Esophagus (tissue), 2 donors: ENCODE results near the gene ACOT2. TPM values are rescaled to one million over a fixed set of nuclear protein-coding genes. Genes with fewer than 3 reads are reported as not detected.
"Not testable (repeated sequence)": the region's sequence is repeated elsewhere in the genome, so short reads cannot be mapped to it uniquely, and the experiment has no call there.

ENCODE experiments used
- H3K27ac ChIP-seq, 2 donors: one replicate each; pipeline ENCODE4 v1.5.1; 2013; ENCODE audit warnings: low read depth in 2 of 2, mild to moderate bottlenecking in 2 of 2, inconsistent platforms in 1 of 2, low read length in 1 of 2, moderate library complexity in 1 of 2
- H3K27me3 ChIP-seq, 2 donors: one replicate each; pipeline ENCODE4 v1.6.1; 2013; ENCODE audit warnings: low read length in 2 of 2, control low read depth in 1 of 2, mild to moderate bottlenecking in 1 of 2; ENCODE audit not compliant: insufficient read depth in 2 of 2, control insufficient read depth in 1 of 2
- H3K36me3 ChIP-seq, 2 donors: one replicate each; pipeline ENCODE4 v1.6.1; 2013; ENCODE audit warnings: low read length in 1 of 2; ENCODE audit not compliant: control insufficient read depth in 2 of 2, insufficient read depth in 2 of 2
- H3K4me1 ChIP-seq, 2 donors: one replicate each; pipeline ENCODE4 v1.6.1; 2013; ENCODE audit warnings: low read length in 1 of 2; ENCODE audit not compliant: control insufficient read depth in 2 of 2, insufficient read depth in 2 of 2
- H3K4me3 ChIP-seq, 2 donors: one replicate each; pipeline ENCODE4 v1.5.1; 2013; ENCODE audit warnings: low read length in 2 of 2, mild to moderate bottlenecking in 2 of 2, low read depth in 1 of 2, moderate library complexity in 1 of 2
- H3K9me3 ChIP-seq, 2 donors: one replicate each; pipeline ENCODE4 v1.6.1; 2013; ENCODE audit warnings: mild to moderate bottlenecking in 2 of 2, low read depth in 1 of 2, low read length in 1 of 2, moderate library complexity in 1 of 2; ENCODE audit not compliant: control insufficient read depth in 2 of 2, insufficient read depth in 1 of 2
- WGBS, 2 donors: extraction: QIAGEN DNeasy Blood & Tissue Kit; methylation state at CpG; one replicate each; pipeline ENCODE4 v1.1.7; 2013; 5-methylcytosine and 5-hydroxymethylcytosine counted together
- polyA plus RNA-seq, 2 donors: library from polyadenylated mRNA; stranded (reverse); fragments of 200-250 nt; gene quantifications; one replicate each; pipeline ENCODE4 v1.2.3, GENCODE V29; 2013
- donor health status: healthy with polysubstance abuse.
- donor health status: Bipolar disorder and iron deficiency.

ACOT2 gene
- polyA plus RNA-seq, 2 donors = 9.7 to 19.1 TPM

- H3K4me1 ChIP-seq, H3K9me3 ChIP-seq, H3K27me3 ChIP-seq, H3K27ac ChIP-seq, H3K4me3 ChIP-seq, H3K36me3 ChIP-seq: not testable (repeated sequence)
- 87 to 90% methylated on average over 9 to 10 of the region's 11 CpGs for WGBS, 2 donors
These were observed 13.3 kb downstream of the ACOT2 start for GRCh38 chr14:73582102-73582979.

- no peak overlapping the region for H3K27ac ChIP-seq
- WGBS, 2 donors = 87 to 89% methylated on average over 1 of the region's 1 CpG
- H3K27me3 ChIP-seq = no peaks in the 10 kb centered on the region
- no peaks in the 10 kb centered on the region for H3K36me3 ChIP-seq
- H3K9me3 ChIP-seq = no peaks in the 10 kb centered on the region
- no peak overlapping the region for H3K4me3 ChIP-seq
- H3K4me1 ChIP-seq = no peaks in the 10 kb centered on the region
These were observed 19.7 kb downstream of the ACOT2 start for GRCh38 chr14:73588695-73589094.

DNA sequence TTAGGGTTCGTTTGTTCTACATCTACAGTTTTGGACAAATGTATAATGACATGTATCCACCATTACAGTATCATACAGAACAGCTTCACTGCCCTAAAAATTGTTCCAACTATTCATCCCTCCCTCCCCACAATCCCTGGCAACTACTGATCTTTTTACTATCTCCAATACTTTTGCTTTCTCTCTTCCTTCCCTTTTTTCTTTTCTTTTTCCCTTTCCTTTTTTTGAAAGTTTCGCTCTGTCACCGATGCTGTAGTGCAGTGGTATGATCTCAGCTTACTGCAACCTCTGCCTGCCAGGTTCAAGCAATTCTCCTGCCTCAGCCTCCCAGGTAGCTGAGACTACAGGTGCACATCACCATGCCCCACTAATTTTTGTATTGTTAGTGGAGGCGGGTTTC lies 20.1 kb downstream of the ACOT2 start:
- Histone ChIP-seq H3K4me1 (no peaks in the 10 kb centered on the region), H3K36me3 (no peaks in the 10 kb centered on the region), H3K27ac (no peak overlapping the region), H3K27me3 (no peaks in the 10 kb centered on the region), H3K4me3 (no peak overlapping the region), H3K9me3 (no peaks in the 10 kb centered on the region)
- 85 to 88% methylated on average over 4 of the region's 4 CpGs for WGBS, 2 donors

DNA sequence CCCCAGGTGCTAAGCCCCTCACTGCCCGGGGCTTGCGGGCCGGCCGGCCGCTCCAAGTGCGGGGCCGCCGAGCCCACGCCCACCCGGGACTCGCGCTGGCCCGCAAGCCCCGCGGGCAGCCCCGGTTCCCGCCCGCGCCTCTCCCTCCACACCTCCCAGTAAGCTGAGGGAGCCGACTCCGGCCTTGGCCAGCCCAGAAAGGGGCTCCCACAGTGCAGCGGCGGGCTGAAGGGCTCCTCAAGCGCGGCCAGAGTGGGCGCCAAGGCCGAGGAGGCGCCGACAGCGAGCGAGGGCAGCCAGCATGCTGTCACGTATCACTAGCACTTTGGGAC lies 21.6 kb downstream of the ACOT2 start:
- not testable (repeated sequence) for H3K9me3 ChIP-seq, H3K27ac ChIP-seq, H3K4me1 ChIP-seq, H3K36me3 ChIP-seq, H3K4me3 ChIP-seq, H3K27me3 ChIP-seq
- WGBS, 2 donors = 93 to 95% methylated on average over 24 to 32 of the region's 32 CpGs

DNA sequence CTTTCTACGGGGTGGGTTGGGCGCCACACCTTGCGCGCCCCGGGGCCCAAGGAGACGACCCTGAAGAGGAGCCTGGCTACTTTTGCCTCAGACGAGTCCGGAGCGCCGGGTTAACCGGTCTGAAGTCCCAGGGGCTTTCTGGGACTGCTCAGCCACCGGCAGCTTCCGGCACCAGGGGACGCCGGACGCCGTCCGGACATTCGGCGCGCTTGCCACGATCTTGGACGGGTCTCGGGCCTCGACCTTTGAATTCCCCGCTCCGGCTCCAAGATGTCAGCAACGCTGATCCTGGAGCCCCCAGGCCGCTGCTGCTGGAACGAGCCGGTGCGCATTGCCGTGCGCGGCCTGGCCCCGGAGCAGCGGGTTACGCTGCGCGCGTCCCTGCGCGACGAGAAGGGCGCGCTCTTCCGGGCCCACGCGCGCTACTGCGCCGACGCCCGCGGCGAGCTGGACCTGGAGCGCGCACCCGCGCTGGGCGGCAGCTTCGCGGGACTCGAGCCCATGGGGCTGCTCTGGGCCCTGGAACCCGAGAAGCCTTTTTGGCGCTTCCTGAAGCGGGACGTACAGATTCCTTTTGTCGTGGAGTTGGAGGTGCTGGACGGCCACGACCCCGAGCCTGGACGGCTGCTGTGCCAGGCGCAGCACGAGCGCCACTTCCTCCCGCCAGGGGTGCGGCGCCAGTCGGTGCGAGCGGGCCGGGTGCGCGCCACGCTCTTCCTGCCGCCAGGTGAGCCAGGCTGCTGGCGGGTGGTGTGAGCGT lies 22.9 kb downstream of the ACOT2 start, which contains the start of gene ACOT4:
Gene ACOT4, plus strand, starts transcription at position 184 of the 760 bp plus-strand sequence. Its CDS starts 87 bp downstream, at position 271.
- Histone ChIP-seq H3K9me3 (no peaks in the 10 kb centered on the region), H3K4me3 (peak within 1 kb of the TSS; percentile 56 to 66), H3K27me3 (no peaks in the 10 kb centered on the region), H3K27ac (peak within 1 kb of the TSS; percentile 2 to 38), H3K36me3 (no peaks in the 10 kb centered on the region), H3K4me1 (no peaks in the 10 kb centered on the region)
- WGBS, 2 donors = 1 to 2% methylated on average over 89 of the region's 89 CpGs

DNA sequence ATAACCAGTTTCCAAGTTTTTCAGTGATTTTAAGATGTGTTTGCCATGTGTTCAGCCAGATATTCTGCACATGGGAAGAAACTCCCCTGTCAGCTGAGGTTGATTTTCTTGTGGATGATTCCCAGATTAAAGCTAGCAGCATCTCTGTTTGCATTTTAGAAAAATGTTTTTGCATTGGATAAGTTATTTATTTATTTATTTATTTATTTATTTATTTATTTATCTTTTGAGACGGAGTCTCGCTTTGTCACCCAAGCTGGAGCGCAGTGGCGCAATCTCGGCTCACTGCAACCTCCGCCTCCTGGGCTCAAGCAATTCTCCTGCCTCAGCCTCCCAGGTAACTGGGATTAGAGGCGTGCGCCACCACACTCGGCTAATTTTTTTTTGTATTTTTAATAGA lies 25.5 kb downstream of the ACOT2 start:
- Histone ChIP-seq H3K9me3 (no peaks in the 10 kb centered on the region), H3K36me3 (no peaks in the 10 kb centered on the region), H3K4me3 (no peak overlapping the region), H3K4me1 (no peaks in the 10 kb centered on the region), H3K27me3 (no peaks in the 10 kb centered on the region), H3K27ac (no peak overlapping the region)
- WGBS, 2 donors = 91 to 99% methylated on average over 9 of the region's 9 CpGs

DNA sequence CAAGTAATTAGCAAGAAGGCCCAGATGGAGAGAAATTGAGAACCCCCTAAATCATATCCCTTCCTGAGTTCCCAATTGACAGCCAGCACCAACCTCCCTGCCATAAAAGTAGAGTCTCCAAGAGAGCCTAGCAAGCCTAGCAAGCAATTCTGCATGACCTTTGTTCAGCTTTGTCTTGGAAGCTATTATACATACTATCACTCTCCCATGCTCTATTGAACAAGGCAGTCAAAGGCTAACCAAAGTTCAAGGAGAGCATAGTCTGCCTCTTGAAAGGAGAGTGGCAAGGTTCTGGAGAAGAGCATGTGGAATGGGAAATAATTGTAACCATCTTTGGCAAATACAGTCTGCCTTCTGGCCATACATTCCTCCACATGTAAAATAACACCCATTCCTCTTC lies 30.5 kb downstream of the ACOT2 start:
- Histone ChIP-seq H3K9me3 (no peaks in the 10 kb centered on the region), H3K4me3 (no peak overlapping the region), H3K36me3 (no peaks in the 10 kb centered on the region), H3K27ac (no peak overlapping the region), H3K27me3 (no peaks in the 10 kb centered on the region), H3K4me1 (no peaks in the 10 kb centered on the region)

DNA sequence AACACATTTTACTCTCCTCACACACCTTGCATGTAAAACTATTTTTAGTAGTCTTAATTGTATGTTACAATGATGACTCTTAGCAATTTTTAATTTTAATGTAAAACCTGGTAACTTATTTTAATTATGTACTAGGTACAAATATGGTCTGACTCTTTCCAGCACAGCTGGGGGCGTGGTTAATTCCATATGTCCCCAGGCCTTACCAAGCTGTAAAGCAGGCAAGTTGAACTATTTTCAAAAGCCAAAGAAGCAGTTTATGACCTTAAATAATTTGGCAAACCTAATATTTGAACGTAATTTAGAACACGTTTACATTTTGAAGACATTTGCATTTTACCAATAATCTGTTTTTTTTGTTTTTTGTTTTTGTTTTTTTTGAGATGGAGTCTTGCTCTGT lies 34.0 kb downstream of the ACOT2 start:
- no peaks in the 10 kb centered on the region for H3K4me1 ChIP-seq
- WGBS, 2 donors = 64 to 73% methylated on average over 3 of the region's 3 CpGs
- no peak overlapping the region for H3K27ac ChIP-seq
- no peaks in the 10 kb centered on the region for H3K27me3 ChIP-seq
- H3K9me3 ChIP-seq = no peaks in the 10 kb centered on the region
- no peak overlapping the region for H3K4me3 ChIP-seq
- H3K36me3 ChIP-seq = no peaks in the 10 kb centered on the region

DNA sequence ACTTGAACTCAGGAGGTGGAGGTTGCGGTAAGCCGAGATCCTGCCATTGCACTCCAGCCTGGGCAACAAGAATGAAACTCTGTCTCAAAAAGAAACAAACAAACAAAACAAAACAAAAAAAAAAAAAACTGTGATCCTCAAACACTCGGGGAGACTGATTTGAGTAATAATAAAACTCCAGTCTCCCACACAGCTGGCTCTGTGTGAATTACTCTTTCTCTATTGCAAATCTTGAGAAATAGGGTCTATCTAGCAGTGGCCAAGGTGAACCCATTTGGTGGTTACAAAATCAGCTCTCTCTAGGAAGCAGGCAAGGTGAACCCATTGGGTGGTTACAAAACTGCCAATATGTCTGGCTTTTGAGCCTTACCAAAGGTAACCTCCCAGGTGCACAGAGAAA lies 37.3 kb downstream of the ACOT2 start:
- Histone ChIP-seq H3K36me3 (no peaks in the 10 kb centered on the region), H3K9me3 (no peaks in the 10 kb centered on the region), H3K4me3 (no peak overlapping the region), H3K4me1 (no peaks in the 10 kb centered on the region), H3K27me3 (no peaks in the 10 kb centered on the region), H3K27ac (no peak overlapping the region)
- 89 to 90% methylated on average over 3 of the region's 3 CpGs for WGBS, 2 donors

GRCh38 chr14:73607241-73607640 lies 38.2 kb downstream of the ACOT2 start:
- no peaks in the 10 kb centered on the region for H3K27me3 ChIP-seq
- H3K9me3 ChIP-seq = no peaks in the 10 kb centered on the region
- 73% methylated on average over 1 of the region's 1 CpG for WGBS, 2 donors
- no peaks in the 10 kb centered on the region for H3K36me3 ChIP-seq
- H3K4me3 ChIP-seq = no peak overlapping the region
- no peak overlapping the region for H3K27ac ChIP-seq
- H3K4me1 ChIP-seq = no peaks in the 10 kb centered on the region
